NB4 (cell line): ENCODE data around the gene SAMD13.

Experiments
- DNase-seq: peaks from one replicate; pipeline ENCODE4 v3.0.0; 2010; ENCODE audit warnings: low read depth
- H3K4me3 ChIP-seq: one replicate; pipeline ENCODE4 v1.5.1; 2011; ENCODE audit warnings: mild to moderate bottlenecking, low read depth, low read length, moderate library complexity
- CTCF ChIP-seq: IDR thresholded peaks from one replicate; pipeline ENCODE4 v1.5.1; 2012; ENCODE audit warnings: low read depth, low read length
- MAX ChIP-seq: IDR thresholded peaks from 2 replicates; pipeline ENCODE4 v1.6.1; 2011; ENCODE audit warnings: low read depth, low read length
- MYC ChIP-seq: IDR thresholded peaks from 2 replicates; pipeline ENCODE4 v1.6.1; 2011; ENCODE audit warnings: low read depth, low read length
- POLR2A ChIP-seq: IDR thresholded peaks from 2 replicates; pipeline ENCODE4 v1.6.1; 2011; ENCODE audit warnings: mild to moderate bottlenecking; ENCODE audit not compliant: insufficient read length; ENCODE audit errors: extremely low read depth

The SAMD13 gene

GRCh38 chr1:84365225-84366221, 64.0 kb downstream of the SAMD13 start:
- peak; percentile 74 for DNase-seq
- TF ChIP-seq MAX (no peak), MYC (no peak), POLR2A (no peak), CTCF (no peak)
- H3K4me3 ChIP-seq, result no peak overlapping the region

- TF ChIP-seq CTCF (no peak), MAX (no peak), MYC (no peak), POLR2A (no peak)
- no peak for DNase-seq
- H3K4me3 ChIP-seq, result no peak overlapping the region
Observed at GRCh38 chr1:84366786-84367185, 65.3 kb downstream of the SAMD13 start.

GRCh38 chr1:84367219-84367618, 65.7 kb downstream of the SAMD13 start:
- TF ChIP-seq CTCF (no peak), MYC (no peak), POLR2A (no peak), MAX (no peak)

GRCh38 chr1:84368441-84368840, 66.9 kb downstream of the SAMD13 start:
- no peak overlapping the region for H3K4me3 ChIP-seq
- no peak for DNase-seq
- TF ChIP-seq MAX, result no peak
- TF ChIP-seq MYC, result no peak
- TF ChIP-seq POLR2A, result no peak
- no peak for TF ChIP-seq CTCF

More at GRCh38 chr1:84367219-84367618, 65.7 kb downstream of the SAMD13 start:
- no peak overlapping the region for H3K4me3 ChIP-seq
- no peak for DNase-seq

GRCh38 chr1:84370266-84370665, 68.8 kb downstream of the SAMD13 start:
- no peak for DNase-seq
- H3K4me3 ChIP-seq, result no peak overlapping the region
- TF ChIP-seq CTCF (no peak), MAX (no peak), POLR2A (no peak), MYC (no peak)
